Keratinocyte (primary cell): Measurements from ENCODE around the gene CCL25. TPM values are rescaled to one million over a fixed set of nuclear protein-coding genes. Genes with fewer than 3 reads are reported as not detected.

Experiments
- DNase-seq: peaks from one replicate; pipeline ENCODE4 v3.0.0-alpha.2; 2011; ENCODE audit warnings: low read depth, missing footprints, low spot score
- FAIRE-seq: peaks from 2 replicates; lab custom pipeline; 2011; peaks lifted over from hg19 to GRCh38; lab: Jason Lieb, UNC
- H2AFZ ChIP-seq: 2 replicates; pipeline ENCODE4 v1.6.0; 2012; ENCODE audit warnings: low read length, control low read depth, inconsistent platforms; ENCODE audit not compliant: control insufficient read depth
- H3K27ac ChIP-seq: 2 replicates; pipeline ENCODE4 v1.5.1; 2011; ENCODE audit warnings: low read length; ENCODE audit not compliant: control insufficient read depth, insufficient read depth
- H3K27me3 ChIP-seq: 3 replicates; pipeline ENCODE4 v1.6.0; 2011; ENCODE audit warnings: low read length; ENCODE audit not compliant: control insufficient read depth, insufficient read depth; ENCODE audit errors: extremely low read depth
- H3K36me3 ChIP-seq, 2 experiments: 2 replicates in 1 of 2; 3 replicates in 1 of 2; pipeline ENCODE4 v1.5.1; 2011; ENCODE audit warnings: low read length in 2 of 2, mild to moderate bottlenecking in 1 of 2; ENCODE audit not compliant: control insufficient read depth in 2 of 2, insufficient read depth in 2 of 2; ENCODE audit errors: extremely low read depth in 1 of 2
- H3K4me1 ChIP-seq: 3 replicates; pipeline ENCODE4 v1.5.1; 2011; ENCODE audit warnings: low read length; ENCODE audit not compliant: control insufficient read depth, insufficient read depth; ENCODE audit errors: extremely low read depth
- H3K4me2 ChIP-seq: 3 replicates; pipeline ENCODE4 v1.6.0; 2011; ENCODE audit warnings: low read depth, low read length; ENCODE audit not compliant: control insufficient read depth, insufficient read depth; ENCODE audit errors: extremely low read depth
- H3K4me3 ChIP-seq, 3 experiments: fragments of 200-600 bp in 1 of 3; sonication (generic) in 1 of 3; 2 replicates in 2 of 3; 3 replicates in 1 of 3; pipeline ENCODE4 v1.5.1; 2011 to 2016; ENCODE audit warnings: low read length in 3 of 3, mild to moderate bottlenecking in 3 of 3, control low read depth in 2 of 3, inconsistent platforms in 1 of 3, low read depth in 1 of 3, mixed read lengths in 1 of 3, mixed run types in 1 of 3, moderate library complexity in 1 of 3; ENCODE audit not compliant: control insufficient read depth in 2 of 3, insufficient read depth in 2 of 3; ENCODE audit errors: extremely low read depth in 1 of 3
- H3K79me2 ChIP-seq: 2 replicates; pipeline ENCODE4 v1.6.0; 2012; ENCODE audit warnings: low read length; ENCODE audit not compliant: control insufficient read depth, insufficient read depth
- H3K9ac ChIP-seq: 3 replicates; pipeline ENCODE4 v1.6.0; 2011; ENCODE audit warnings: low read length; ENCODE audit not compliant: control insufficient read depth, insufficient read depth; ENCODE audit errors: extremely low read depth
- H3K9me1 ChIP-seq: 3 replicates; pipeline ENCODE4 v1.6.0; 2011; ENCODE audit warnings: low read length; ENCODE audit not compliant: control insufficient read depth, insufficient read depth; ENCODE audit errors: extremely low read depth
- H3K9me3 ChIP-seq: 2 replicates; pipeline ENCODE4 v1.5.1; 2012; ENCODE audit warnings: low read depth, low read length; ENCODE audit not compliant: control insufficient read depth
- H4K20me1 ChIP-seq: 3 replicates; pipeline ENCODE4 v1.6.0; 2011; ENCODE audit warnings: low read length; ENCODE audit not compliant: control insufficient read depth, insufficient read depth; ENCODE audit errors: extremely low read depth
- EZH2 ChIP-seq: IDR thresholded peaks from one replicate; pipeline ENCODE4 v1.6.1; 2012; ENCODE audit warnings: inconsistent platforms, mild to moderate bottlenecking, low read length, moderate library complexity
- dilution Hi-C: fragments of 300-500 bp; cut with MboI; formaldehyde crosslinking; loops from one replicate; pipeline ENCODE4 v1.7.0; 2020; ENCODE audit warnings: low sequenced_read_pairs; ENCODE audit not compliant: extremely low pct_ligation_motif_present
- polyA plus RNA-seq, 5 experiments: library from polyadenylated mRNA; depleted of rRNA in 3 of 5; stranded (reverse) in 3 of 5; stranded (forward) in 1 of 5; unstranded in 1 of 5; fragments of >200 nt; gene quantifications; 1 replicate in 1 of 5; 2 replicates in 3 of 5; 3 replicates in 1 of 5; pipeline versions ENCODE4 v1.2.1 to v1.2.3, GENCODE V29; 2011 to 2012; ENCODE audit warnings: missing spikeins in 2 of 5, low read depth in 1 of 5, low replicate concordance in 1 of 5
- TF ChIP-seq, protein P1 (sequence below), 3 experiments: IDR thresholded peaks in 1 of 3; conservative IDR thresholded peaks in 1 of 3; optimal IDR thresholded peaks in 1 of 3; 2 replicates in 2 of 3; 3 replicates in 1 of 3; pipeline versions ENCODE3 to v1.5.1; 2011; ENCODE audit warnings: low read length in 3 of 3, mild to moderate bottlenecking in 3 of 3, moderate library complexity in 2 of 3, control low read depth in 1 of 3, inconsistent platforms in 1 of 3; ENCODE audit not compliant: insufficient read depth in 2 of 3; ENCODE audit errors: extremely low read depth in 1 of 3

The CCL25 gene
- polyA plus RNA-seq, 1 donor (not counting 4 experiments of a cell fraction or from before 2014, with no cell fraction given), result not detected

- DNase-seq (no peak), FAIRE-seq (no peak)
- Histone ChIP-seq H3K36me3 (no peaks in the 10 kb centered on the region), H3K27me3 (peaks cover 5% of the 10 kb centered on the region), H3K79me2 (no peaks in the 10 kb centered on the region), H3K4me1 (no peaks in the 10 kb centered on the region), H4K20me1 (no peaks in the 10 kb centered on the region), H3K4me2 (no peak overlapping the region), H2AFZ (no peak overlapping the region), H3K9me3 (no peaks in the 10 kb centered on the region), H3K4me3 (no peak overlapping the region), H3K9ac (no peak overlapping the region), H3K27ac (no peak overlapping the region), H3K9me1 (no peaks in the 10 kb centered on the region)
- TF ChIP-seq, protein P1, sequence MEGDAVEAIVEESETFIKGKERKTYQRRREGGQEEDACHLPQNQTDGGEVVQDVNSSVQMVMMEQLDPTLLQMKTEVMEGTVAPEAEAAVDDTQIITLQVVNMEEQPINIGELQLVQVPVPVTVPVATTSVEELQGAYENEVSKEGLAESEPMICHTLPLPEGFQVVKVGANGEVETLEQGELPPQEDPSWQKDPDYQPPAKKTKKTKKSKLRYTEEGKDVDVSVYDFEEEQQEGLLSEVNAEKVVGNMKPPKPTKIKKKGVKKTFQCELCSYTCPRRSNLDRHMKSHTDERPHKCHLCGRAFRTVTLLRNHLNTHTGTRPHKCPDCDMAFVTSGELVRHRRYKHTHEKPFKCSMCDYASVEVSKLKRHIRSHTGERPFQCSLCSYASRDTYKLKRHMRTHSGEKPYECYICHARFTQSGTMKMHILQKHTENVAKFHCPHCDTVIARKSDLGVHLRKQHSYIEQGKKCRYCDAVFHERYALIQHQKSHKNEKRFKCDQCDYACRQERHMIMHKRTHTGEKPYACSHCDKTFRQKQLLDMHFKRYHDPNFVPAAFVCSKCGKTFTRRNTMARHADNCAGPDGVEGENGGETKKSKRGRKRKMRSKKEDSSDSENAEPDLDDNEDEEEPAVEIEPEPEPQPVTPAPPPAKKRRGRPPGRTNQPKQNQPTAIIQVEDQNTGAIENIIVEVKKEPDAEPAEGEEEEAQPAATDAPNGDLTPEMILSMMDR (optimal IDR thresholded peaks at IDR 0.05 in 1 of 3, IDR thresholded peaks at IDR 0.05 in 1 of 3, conservative IDR thresholded peaks at IDR 0.05 in 1 of 3; ENCODE audit: extremely low read depth in 1 of 3, insufficient read depth in 2 of 3, low read length in 3 of 3), result no peak
- TF ChIP-seq EZH2, result no peak
- dilution Hi-C loops, result no loop called here
These were observed 5.9 kb upstream of the CCL25 start for GRCh38 chr19:8046569-8047165.

DNA sequence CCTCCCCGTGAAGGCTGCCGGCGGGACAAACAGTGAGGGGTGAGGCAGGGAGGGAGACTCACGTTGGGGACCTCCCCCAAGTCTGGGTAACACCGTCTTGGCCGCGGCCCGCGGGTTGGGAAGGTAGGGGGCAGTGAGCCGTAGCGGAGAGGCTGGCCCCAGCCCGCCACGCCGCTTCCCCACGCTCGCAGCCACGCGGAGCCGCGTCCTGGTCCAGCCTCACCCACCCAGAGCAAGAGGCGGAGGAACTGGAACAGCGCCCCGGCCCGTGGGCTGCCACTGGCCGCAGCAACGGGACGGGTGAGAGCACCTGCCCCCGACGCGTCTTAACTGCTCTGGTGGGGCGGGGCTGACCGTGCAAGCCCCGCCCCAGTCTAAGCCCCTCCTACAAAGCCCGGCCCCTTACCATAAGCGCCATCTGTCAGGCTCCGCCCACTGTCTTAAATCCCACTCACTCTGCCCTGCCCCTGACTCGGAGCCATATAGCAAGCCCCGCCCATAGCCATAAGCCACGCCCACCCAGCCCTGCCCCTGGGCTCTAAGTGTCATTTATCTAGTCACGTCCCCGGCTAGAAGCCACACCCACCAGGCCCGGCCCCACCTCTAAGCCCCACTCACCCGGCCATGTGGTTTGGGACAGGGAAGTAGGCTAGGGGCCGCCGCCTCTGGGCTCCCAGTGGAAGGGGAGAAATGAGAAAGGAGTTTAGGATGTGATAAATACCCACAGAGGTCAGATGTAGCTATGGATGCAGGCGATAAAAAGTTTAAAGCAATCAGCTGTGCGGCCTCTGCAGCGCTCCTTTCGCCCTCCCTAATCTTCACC, 2.1 kb upstream of the CCL25 start:
- Histone ChIP-seq H3K27me3 (peaks cover 5% of the 10 kb centered on the region), H3K4me2 (peak overlapping the region; percentile 16), H3K9me1 (no peaks in the 10 kb centered on the region), H3K36me3 (no peaks in the 10 kb centered on the region), H3K9ac (no peak overlapping the region), H3K9me3 (no peaks in the 10 kb centered on the region), H3K27ac (no peak overlapping the region), H3K4me1 (no peaks in the 10 kb centered on the region), H4K20me1 (no peaks in the 10 kb centered on the region), H2AFZ (peak overlapping the region; percentile 33), H3K4me3 (peak overlapping the region in 1 of 3 experiments; percentile 16), H3K79me2 (no peaks in the 10 kb centered on the region)
- DNase-seq, result peak; percentile 60
- no peak for FAIRE-seq
- dilution Hi-C loops, result no loop called here
- no peak for TF ChIP-seq EZH2
- TF ChIP-seq, protein P1 (optimal IDR thresholded peaks at IDR 0.05 in 1 of 3, IDR thresholded peaks at IDR 0.05 in 1 of 3, conservative IDR thresholded peaks at IDR 0.05 in 1 of 3; ENCODE audit: extremely low read depth in 1 of 3, insufficient read depth in 2 of 3, low read length in 3 of 3), result no peak
